Measurements from ENCODE around the gene IQGAP2.

The IQGAP2 gene

DNA sequence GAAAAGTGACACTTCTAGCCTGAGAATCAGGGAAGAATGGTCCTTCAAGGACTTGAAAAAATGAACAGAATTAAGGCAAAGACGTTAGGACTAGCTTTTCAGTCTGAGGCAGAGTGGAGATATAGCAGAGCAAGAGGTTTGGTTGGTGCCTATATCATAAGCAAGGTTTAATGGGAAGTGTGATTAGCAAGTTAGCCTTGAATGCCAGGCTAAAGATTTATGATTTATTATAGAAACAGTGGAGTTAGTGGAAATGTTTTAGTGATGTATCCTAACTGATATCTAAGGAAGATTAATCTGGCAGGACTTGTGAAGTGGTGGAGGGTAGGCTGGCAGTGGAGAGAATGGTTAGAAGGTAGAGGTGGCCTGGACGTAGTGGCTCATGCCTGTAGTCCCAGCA is 213.1 kb downstream of the IQGAP2 start:
- DNase-seq, result no peak

DNA sequence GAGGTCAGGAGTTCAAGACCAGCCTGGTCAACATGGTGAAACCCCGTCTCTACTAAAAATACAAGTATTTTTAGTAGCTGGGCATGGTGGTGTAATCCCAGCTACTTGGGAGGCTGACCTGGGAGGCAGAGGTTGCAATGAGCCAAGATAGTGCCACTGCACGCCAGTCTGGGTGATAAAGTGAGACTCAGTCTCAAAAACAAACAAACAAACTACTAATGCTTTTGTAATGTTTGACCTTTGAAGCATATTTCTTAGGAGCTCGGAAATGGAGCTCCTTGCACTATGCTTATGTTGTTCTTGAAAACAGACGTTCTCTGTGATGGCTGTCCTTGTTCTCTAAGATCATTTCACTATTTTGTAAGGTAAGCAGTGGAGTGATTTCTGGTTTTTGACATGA is 214.1 kb downstream of the IQGAP2 start:
- no peak for DNase-seq

DNA sequence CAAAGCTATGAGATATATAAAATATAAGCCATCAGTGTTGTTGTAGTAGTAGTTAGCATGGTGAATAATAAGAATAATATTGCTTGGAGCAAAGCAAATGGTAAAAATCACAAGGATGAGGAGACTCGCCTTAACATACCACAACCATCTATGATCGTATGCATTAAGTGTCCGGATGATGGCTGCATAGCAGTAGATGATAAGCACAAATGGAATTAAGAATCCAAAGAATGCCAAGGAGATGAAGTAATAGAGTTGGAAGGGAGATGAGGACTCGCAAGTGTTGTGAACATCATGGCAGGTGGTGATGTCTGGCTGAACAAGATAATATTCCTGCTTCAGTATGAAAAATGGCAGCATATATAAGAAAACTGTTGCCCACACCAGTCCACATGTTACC is 214.6 kb downstream of the IQGAP2 start:
- no peak for DNase-seq

DNA sequence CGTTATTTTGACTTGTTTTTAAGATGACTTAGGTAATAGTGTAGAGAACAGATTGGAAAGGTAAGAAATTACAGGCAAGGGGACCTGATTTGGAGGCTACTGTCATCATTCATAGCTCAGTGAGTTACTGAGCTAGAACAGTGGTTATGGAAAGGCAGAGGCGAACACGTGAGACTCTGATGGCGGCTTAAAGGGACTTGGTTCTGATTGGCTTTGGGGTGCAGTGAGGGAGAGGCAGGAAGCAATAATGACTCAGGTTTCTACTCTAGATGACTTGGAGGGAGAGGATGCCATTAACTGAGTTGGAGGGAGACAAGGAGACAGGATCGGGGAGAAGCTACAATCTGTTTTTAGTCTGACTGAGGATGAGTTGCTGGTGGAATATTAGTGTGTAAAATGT is 217.1 kb downstream of the IQGAP2 start:
- DNase-seq, result peak; percentile 13

DNA sequence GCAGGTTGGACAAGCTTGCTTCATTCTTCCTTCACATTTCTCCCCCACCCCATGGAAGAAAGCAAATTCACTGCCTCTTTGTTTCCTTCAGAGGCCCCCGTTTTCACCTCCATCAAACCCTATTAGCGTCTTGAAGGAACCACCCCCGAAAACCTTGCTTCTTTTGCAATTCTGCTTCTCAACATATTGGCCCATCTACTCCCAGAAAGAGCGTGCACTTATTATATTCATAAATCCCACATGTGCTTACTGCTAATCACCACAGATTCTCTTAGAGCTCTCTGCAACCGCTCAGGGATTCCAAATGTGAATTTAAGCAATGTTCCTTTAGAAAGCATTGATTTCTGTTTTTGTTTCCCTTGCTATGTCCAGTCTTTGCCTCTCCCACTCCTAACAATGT is 219.0 kb downstream of the IQGAP2 start:
- DNase-seq, result no peak

DNA sequence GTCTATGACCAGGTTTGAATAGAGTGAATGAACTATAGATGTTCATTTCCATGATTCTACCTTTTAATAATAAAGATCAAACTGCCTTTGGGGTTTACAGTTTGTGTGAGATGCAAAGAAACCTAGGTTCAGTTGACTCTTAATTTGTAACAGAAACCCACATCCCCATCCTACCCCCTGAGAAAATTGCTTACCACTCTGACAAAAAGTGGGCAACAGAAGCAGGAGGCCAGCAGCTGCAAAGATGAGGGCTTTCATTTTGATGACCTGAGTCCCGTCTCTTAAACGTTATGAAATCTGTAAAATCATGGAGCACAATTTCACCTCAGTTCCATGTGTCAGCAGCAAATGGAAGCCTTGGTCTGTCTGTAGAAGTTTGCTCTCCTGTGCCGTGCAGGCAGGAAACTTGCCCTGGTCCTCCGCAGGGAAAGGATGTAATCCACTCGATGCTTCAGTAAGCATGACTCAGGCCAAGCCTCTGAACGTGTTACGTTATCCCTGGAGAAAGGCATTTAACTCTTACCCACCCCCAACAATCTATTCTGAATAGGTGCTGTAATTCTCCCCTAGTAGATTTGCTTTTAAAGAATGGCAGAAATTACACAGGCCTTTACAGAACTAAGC is 220.0 kb downstream of the IQGAP2 start, which contains the start of gene F2RL2:
Gene F2RL2 (minus strand): TSS at position 431 of the 624 bp plus-strand sequence. CDS start 173 bp downstream, at position 258.
- no peak for DNase-seq

DNA sequence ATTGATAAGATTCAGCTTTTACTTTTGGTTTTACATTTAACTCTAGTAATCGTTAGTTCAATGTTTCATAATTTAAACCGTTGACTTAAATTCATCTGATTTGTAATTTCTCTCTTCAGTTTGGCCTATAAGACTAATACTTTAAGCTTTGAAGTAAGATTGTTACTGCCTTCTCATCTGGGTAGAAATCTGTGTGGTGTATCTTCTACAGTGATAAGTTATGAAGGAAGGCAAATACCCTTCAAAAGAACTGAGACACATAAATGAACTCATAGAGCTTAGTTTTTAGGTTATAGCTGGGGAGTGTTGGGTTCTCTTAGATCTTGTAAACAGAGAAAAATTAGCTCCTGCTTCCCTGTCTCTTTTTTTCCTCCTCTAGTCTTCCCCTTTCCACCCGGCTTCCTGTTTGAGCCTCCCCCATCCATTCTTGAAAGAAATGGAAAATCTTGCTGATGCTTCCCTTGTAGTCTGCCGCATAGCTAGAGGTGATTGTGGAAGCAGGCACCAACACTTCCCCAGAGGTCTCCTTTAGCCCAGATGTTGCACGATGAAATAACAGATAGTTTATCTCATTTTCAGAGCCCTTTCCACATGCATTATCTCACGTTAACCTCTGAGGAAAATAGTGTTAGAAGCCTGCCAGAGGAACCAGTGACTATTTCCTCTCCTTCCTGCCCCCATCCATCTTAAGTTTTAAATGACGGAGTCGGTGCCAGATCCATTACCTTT is 222.2 kb downstream of the IQGAP2 start:
- no peak for DNase-seq

DNA sequence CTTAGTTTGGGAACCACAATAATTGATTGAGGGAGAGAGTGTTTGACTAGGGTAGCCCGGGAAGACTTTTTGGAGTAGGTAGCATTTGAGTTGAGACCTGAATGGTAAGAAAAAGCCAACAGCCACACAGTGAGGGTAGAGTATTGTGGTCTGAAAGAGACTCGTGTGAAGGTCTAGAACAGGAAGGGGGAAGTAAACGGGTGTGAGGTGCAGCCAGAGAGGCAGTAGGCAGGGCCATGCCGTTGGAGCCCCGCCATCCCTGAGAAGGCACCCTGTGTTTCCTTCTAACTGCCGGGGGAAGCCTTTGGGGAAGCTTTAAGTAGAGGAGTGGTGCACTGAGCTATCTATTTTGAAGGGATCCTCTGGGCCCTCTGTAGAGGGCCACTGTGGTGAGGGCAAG is 223.7 kb downstream of the IQGAP2 start:
- DNase-seq, result no peak

DNA sequence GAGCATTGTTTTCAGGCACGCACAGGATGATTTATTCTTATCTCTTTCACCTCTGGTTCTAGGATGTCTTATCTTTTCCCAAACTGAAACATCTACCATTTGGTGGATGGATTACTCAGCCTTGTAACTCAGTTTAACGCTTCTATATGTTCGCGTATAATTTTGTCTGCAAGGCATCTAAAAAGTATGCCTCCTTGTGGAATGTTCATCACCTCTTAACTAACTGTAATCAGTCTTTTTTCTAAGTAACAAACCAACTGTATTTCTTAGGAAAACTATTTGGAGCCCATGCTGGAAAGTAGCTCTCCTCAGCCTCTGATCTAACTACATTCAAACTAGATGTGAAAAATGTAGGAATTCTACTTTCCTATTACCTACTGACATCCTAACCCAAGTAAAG is 231.6 kb downstream of the IQGAP2 start:
- no peak for DNase-seq

DNA sequence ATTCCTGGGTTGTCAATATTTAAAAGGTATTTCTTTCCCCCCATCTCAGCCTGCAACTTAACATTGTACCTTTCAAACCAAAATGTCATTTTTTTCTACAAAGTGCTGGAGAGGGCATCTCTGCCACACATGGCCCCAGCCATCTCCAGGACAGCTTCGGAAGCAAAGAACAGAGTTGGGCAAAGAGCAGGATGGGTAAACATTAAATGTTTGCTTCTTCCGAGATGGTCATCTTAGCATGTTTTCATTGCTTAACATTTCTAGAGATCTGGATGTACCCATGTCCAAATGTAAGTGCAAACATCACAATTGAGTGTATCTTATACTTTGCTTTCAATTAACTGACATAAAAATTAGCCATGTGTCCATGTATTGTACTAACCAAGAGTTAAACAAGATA is 234.4 kb downstream of the IQGAP2 start:
- DNase-seq, result no peak

DNA sequence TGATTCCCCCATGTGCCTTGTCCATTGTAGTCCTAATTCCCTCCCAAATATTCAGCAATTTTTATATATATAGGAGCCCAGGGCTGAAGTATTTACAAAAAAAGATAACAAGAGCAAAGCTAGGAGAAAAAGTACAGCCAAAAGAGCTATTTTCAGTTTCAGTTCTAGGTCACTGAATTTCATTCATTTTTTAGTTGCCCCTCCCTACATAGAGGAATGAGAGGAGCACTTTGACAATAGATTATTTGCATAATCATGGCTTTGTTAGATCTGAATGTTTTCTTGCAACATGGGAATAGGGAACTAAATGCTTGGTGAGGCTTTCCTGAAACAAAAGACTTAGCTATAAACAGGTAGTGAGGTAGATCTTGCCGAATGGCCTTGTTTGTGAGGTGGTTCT is 235.4 kb downstream of the IQGAP2 start:
- DNase-seq, result no peak

DNA sequence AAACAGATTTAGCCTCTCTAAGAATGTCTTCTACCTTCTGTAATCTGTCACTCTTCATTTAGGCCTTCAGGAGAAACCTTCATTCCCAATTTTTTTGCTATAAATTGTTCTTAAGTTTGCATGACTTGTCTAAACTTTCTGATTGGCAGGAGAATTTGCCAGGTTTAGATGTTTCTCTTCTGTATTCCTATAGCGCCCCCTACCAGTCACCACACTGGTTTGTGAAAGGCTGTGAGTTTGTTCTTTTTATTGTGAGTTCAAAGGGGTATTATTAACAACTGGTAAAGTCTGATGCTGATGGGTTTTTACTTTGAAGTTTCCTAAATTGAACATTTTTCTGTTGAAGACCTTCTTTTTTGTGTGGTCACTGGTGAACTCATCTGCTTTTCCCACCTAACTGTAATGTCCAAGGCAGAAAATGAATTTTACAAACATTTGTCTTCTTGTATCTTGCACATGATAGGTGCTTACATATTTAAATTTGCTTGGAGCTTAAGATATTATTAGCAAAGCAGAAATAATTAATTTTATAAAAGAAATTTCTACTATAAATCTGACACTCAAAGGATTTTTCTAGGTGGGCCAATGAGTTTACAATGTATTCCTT is 238.5 kb downstream of the IQGAP2 start:
- DNase-seq, result peak; percentile 76

DNA sequence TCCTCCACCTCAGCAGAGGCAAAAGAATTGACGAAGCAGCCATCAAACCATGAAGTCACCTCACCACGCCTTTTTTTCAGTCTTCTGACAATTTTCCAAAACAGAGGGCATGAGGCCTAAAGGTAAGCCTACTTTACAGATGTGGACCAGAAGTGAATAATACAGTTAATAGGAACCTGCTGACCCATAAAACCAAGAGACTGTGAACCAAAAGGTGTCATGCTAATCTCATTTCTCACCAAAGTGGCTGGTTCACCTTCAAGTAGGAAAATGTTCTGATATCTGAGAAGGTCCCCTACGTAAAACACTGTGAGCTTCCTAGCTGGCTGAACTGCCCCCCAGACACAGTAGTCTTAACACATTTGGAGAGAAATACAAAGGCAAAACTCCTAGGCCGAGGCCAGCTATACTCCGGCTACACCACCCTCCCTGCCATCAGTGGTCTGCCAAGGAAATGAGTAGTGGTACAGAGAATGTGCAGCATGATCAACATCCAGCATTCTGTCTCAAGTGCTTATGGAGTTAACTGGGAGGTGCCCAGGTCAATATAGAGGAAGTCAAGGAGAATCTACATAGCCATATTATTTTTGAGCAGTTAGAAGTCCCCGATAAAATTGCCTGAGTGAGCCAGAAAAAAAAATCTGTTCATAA is 239.4 kb downstream of the IQGAP2 start:
- DNase-seq, result no peak

DNA sequence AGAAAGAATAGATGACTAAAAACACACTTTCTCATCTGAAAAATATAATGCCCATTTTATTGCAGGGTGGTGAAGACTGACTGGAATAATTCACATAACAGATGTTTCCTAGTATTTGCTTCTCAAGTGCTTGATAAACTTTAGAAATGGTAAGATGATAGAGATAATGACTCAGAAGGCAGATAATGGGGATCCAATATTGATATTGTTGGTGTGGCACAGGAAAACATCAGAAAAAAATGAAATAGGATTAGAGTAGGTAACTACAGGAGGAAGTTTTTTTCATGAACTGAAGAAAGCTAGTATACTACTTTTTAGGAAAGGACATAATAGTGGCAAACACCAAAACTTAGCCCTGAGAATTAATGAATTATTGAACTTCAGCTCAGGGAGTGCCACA is 240.3 kb downstream of the IQGAP2 start:
- DNase-seq, result no peak

DNA sequence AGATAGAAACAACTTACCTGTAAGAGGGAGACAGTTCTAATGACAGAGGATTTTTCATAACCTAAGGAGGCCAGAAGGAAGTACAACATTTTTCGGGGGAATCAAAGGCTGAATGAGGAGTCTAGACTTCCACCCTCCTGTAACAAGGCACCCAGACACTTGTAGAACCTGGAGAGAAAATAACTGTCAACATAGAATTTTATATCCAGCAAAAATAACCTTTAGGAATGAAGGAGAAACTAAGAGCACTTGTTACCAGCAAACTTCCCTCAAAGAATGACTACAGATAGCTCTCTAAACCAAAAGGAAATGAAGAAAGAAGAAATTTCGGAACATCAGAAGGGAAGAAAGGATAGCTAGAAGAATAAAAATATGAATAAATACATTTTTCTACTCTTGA is 246.1 kb downstream of the IQGAP2 start:
- DNase-seq, result no peak

DNA sequence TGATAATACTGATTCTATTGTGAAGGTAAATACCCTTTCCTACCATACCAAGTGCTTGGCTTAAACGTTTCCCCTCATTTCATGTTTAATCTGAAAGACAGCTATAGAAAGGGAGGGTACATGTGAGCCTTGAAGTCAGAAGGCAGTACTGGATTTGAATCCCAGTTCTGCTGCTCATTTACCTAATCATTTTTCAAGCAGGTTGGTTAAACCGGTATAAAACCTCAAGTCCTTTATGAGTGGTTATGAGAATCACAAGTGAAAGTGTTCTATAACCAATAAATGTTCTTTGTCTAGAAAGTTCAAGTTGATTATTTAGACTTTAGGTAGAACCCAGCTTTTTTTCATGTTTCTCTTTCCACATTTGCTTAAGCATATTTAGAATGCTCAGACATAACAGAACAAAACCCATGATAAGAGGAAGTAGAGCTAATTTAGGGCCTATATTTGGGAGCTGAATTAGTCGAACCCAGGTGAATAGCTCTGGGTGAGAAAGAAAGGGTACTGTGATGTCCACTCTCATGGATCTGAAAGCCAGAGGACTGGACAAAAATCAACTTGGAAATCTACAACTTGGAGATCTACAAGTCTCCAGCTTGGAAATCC is 249.8 kb downstream of the IQGAP2 start:
- DNase-seq, result peak; percentile 19

DNA sequence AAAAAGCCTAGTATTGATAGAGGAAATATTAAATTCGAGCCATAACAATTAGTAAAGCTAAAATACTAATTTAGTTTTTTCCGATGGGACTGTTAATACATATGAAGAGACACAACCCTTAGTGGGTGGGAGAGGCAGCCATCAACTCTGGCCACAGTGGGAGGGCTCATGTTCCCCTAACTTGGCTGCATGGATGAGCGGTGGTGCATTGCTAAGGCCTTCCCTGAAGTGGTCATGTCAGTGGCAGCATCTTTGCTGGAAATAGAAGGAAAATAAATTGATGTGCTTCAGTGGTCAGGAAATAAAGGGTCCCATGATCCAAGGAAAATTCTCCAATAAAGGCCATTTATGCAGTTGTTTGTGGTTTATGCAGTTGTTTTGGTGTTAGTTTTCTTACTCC is 254.0 kb downstream of the IQGAP2 start:
- no peak for DNase-seq

DNA sequence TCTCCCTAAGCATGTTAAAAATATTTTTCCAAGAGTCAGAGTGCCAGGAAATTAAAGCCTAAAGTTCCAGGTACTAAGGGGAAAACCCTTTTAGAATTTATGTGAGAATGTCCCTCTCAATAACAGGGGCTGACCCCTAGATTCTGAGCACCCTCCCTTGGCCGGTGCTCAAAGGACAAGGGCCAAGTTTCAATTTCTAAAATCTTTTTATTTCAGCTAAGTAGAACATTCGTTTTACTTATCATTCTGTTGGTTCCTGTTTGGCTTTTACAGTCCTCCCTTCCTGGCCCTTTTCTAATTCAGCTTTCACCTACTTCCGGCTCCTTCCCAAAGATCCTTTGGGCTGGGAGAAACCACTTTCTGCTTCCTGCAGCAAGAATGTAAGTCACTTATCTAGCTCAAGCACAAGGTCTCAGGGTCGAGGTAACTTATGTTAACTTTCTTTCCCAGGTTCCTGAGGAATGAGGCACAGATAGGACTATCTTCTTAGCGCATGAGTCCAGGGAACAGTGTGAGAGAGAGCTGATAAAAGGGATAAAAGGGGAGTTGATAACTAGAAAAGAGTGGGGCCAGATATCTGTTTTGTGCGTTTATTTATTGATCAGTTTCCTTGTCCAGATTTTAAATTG is 254.7 kb downstream of the IQGAP2 start:
- DNase-seq, result no peak

DNA sequence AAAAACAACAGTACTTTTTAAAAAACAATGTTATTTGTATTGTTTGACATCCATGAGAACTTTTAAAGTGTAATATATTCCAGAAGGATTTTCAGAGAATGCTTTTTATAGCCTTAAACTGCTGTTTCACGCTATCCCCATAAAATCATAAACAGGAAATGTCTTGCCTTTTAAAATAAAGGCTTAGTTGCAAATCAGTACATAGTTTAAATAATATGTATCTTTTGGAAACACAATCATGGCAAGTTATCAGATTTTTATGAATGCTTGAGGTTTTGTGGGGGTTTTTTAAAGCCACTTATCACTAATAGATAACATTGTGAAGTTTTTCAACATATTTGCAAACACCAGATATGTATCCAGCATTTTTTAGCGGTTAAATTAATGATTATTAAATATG is 257.3 kb downstream of the IQGAP2 start:
- DNase-seq, result no peak

DNA sequence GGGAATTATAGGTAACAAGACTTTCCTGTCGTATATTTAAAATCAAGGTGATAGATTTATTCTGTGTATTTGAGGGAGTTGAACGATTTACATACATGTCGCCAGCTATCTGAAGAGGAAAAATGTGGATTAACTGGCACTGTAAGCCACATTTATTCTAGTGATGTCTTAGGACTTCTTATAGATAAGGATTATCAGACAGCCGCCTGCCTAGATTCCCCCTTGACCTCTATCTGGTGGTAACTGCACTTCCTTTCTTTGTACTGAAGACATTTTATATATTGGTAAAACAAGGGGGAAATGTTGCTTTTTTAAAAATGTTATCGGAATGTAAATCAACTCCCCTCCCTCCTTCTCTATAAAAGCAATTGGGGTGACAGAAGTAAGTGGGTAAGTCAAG is 259.4 kb downstream of the IQGAP2 start:
- DNase-seq, result no peak

DNA sequence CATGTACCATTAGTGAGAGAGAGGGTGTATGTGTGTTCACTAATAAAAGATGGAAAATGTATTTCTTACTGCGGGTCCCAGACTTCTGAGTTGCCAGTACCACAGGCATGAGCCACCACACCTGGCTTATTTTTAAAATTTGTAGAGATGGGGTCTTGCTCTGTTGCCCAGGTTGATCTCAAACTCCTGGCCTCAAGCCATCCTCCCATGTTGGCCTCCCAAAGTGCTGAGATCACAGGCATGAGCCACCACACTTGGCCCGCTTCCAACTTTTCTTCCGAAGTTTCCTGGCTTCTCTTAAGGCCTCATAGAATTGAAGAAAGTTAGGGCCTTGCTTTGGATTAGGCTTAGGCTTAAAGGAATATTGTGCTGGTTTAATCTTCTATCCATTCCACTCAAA is 260.5 kb downstream of the IQGAP2 start:
- no peak for DNase-seq

DNA sequence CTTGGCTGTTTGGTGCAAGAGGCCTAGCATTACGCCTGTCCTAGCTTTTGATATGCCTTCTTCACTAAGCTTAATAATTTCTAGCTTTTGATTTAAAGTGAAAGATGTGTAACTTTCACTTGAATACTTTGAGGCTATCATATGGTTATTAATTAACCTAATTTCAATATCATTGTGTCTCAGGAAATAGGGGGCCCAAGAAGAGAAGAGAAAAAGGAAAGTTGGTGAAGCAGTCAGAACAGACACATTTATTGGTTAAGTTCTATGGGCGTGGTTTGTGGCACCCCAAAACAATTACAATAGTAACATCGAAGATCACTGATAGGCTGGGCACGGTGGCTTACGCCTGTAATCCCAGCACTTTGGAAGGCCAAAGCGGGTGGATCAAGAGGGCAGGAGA is 261.0 kb downstream of the IQGAP2 start:
- no peak for DNase-seq

DNA sequence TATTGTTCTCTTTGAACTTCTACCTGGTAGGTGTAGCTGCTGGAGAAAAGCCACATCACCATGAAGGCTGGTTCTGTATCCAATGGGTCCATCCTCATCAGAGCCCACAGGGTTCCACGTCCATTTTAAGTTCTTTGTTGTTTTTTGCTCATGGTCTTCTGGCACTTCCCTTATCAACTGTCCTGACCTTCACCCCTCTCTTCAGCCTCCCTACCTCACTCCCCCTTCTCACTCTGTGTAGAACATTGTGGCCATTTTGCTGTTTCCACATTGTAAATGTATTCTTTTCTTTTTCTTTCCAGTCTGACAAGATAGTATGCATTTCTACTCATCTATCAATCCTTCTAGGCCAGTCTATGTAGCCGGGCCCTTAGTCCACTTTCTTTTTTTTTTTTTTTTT is 264.4 kb downstream of the IQGAP2 start:
- DNase-seq, result no peak

Data from activated CD4-positive, alpha-beta T cell treated with anti-CD3 and anti-CD28 coated beads, Interleukin-2, Interleukin-6, amounts not matched to agents 100 ng/mL and 50 ng/mL, durations not matched to agents 16 hours and 8 hours (primary cell).